Activated CD8-positive, alpha-beta memory T cell treated with anti-CD3 and anti-CD28 coated beads for 1 hour (primary cell): ENCODE results near the gene FBXL19.
"Not testable (repeated sequence)": the region's sequence is repeated elsewhere in the genome, so short reads cannot be mapped to it uniquely, and the experiment has no call there.

ENCODE experiments used
- DNase-seq, 2 donors: peaks; one replicate each; pipeline ENCODE4 v3.0.0-alpha.2; 2020; ENCODE audit warnings: low read depth in 1 of 2; ENCODE audit errors: extremely low read depth in 1 of 2

The FBXL19 gene

GRCh38 chr16:30921748-30922419 lies 1.5 kb upstream of the FBXL19 start:
- peak; percentile 74 to 79 for DNase-seq

- peak; percentile 96 to 98 for DNase-seq
Observed at GRCh38 chr16:30922420-30922959, 882 bp upstream of the FBXL19 start.

DNA sequence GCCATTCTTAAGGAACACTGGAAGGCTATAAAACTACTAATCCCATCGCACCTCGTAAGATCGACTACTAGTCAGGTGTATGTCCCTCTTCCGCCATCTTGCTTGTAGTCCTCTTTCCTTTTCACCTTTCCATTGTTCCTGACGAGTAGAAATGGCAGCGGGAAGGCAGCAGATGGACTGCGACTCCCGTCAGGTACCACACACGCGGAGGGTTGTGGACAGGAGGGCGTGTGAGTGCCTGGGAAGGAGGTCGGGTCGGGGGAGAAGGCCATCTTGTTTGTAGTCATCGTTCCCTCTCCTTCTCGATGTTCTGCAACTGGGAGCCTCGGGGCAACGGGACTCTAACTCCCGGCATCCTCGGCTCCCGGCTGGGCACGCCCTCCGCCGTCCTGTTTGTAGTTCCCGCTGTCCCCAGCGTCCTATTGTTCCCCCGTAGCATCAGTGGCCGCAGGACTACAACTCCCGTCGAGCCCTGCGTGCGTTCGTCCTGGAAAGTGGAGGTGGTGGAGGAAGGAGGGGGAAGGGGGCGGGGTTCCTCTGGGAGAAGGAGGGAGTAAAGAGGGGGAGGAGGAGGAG lies 324 bp upstream of the FBXL19 start:
- peak; percentile 86 to 92 for DNase-seq

DNA sequence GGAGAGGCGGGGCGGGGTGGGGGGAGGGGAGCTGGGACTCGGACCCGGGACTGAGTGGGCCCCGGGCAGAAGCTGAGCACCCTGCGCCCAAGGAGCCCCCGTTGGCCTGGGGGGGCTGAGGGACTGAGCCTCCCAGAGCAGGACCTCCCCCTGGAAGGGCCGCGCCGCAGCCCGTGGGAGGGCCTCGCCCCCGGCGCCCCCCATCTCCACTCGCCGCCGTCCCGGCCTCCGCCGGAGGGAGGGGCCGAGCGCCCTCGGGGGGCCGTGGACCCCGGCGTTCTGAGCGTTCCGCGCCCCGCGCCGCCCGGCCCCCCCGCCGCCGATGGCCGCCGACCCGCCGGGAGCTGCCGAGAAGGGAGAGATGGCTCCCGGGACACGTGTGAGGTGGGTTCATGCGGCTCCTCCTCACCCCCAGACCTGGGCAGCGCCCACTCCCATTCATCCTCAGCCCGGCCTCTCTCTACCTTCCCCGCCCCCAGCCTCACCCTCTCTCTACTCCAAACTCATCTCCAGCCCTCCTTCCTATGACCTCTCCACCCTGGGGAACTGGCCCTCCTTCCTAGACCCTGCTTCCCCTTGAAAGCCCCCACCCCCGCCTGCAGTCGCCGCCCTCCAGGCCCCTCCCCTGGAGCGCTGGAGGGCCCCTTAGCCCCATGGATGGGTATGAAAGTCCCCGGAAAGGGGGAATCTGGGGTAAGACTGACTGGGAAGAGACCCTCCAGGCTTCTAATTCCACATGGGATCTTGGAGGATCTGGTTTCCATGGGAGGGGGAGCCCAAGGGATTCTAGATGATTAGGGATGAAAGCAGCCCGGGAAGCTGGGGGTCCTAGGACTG lies 922 bp downstream of the FBXL19 start:
- DNase-seq: no peak

DNA sequence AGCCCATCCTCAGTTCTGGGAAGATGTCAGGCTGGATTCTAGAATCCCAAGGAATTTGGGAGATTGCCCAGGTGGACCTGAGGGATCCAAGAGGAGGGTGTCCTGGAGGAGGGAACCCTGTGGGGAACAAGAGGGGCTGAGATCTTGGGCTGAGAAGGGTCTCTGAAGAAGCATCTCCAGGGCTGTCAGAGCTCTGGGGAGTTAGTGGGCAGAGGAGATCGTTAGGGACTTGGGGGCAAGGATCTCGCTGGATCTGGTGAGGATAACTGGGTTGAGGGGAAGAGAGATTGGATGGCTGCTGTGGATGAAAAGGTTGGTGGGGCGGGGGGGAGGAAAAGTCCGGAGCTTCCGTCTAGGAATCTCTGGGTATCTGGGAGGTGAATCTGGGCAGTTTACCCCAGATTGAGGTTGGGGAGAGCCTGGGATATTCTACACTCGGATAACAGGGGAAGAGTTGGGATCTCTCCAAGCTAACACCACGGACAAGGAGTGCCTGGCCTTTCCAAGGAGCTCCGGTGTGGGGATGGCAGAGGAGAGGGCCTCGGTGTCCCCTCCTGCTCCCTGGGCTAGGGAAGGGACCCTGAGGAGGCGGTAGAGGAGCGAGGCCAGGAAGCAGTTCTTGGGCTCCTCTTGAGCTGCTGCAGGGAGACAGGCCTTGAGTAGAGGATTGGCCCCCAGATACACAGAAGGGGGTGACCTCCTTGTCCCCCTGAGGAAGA lies 1.7 kb downstream of the FBXL19 start:
- DNase-seq: no peak

GRCh38 chr16:30925632-30925987 lies 2.2 kb downstream of the FBXL19 start:
- no peak for DNase-seq

- no peak for DNase-seq
Observed at GRCh38 chr16:30925995-30926811, 2.8 kb downstream of the FBXL19 start.

DNA sequence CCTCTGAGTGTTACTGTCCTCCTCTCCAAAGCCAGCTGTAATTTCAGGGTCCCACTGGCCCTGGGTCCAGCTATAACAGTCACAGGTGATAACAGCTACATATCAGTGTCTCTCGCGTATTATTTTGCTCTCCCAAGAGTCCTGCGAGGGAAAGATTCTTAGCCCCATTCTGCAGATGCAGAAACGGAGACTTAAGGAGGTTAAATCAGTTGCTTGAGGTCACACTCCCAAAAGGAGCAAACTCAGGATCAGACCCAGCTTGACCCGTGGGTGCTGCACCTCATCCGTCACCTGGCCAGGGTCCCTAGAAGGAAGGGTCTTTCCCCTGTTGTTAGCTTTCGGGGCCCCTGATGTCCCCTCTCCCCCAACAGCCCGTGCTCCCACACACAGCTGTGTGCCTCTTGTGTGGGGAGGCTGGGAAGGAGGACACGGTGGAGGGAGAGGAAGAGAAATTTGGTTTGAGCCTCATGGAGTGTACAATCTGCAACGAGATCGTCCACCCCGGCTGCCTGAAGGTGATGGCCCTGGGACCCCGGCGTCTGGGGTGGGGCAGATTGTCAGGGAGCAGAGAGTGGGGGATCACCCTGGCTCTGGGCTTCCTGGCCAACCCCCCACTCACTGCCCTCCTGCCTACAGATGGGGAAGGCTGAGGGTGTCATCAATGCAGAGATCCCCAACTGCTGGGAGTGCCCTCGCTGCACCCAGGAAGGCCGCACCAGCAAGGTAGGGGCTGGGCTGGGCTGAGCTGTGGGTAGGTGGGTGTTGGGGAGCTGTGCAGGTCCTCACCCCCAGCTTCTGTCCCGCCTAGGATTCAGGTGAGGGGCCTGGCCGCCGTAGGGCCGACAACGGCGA lies 3.8 kb downstream of the FBXL19 start:
- DNase-seq: no peak

DNA sequence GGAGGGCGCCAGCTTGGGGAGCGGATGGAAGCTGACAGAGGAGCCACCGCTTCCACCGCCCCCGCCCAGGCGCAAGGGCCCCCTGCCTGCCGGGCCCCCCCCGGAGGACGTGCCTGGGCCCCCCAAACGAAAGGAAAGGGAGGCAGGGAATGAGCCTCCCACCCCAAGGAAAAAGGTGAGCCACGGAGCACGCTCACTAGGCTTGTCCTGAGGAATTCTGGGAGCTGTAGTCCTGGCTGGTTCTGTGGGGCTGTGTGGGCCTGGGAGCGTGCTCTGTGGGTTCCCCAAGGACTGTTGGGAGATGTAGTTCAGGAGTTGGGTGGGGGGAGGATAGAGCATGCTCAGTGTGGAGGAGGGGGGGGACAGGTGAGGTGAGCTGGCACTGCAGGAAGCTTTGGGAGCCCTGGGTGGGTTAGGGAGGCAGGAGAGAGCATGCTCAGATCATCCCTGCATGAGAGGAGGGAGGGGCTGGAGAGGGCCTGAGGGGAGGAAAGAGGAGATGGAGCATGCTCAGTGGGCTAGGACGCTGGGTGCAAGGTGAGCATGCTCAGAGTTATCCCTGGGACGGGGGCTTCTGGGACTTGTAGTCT lies 4.5 kb downstream of the FBXL19 start:
- DNase-seq: no peak

DNA sequence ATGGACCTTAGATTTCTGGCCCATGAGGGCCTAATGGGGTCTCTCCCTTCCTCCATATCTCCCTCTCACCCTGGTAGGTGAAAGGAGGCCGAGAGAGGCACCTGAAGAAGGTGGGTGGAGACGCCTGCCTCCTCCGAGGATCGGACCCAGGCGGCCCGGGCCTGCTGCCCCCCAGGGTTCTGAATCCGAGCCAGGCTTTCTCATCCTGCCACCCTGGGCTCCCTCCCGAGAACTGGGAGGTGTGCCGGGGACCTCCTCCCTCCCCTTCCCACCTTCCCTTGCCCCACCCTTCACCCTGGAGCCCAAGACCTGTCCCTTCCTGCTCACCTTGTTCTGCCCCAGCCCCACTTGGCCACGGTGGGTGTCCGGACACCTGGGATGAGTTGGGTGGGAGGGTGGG lies 5.0 kb downstream of the FBXL19 start:
- no peak for DNase-seq

DNA sequence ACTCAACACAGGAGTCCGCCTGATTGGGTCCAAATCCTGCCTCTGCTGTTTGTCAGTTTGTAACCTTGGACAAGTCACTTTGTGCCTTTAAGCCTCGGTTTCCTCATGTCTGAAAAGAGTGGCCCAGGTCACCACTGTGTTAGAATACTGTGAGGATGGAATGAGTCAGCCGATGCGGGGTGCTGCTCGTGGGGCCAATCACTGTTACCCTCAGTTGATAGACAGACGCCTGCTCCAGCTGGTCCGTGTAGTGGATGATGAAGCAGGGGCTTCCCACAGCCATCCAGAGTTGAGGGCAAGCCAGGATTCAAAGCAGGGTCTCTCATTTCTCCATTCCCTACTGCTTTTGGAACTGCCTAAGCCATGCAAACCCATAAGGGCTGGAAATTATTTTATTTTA lies 5.8 kb downstream of the FBXL19 start:
- no peak for DNase-seq

DNA sequence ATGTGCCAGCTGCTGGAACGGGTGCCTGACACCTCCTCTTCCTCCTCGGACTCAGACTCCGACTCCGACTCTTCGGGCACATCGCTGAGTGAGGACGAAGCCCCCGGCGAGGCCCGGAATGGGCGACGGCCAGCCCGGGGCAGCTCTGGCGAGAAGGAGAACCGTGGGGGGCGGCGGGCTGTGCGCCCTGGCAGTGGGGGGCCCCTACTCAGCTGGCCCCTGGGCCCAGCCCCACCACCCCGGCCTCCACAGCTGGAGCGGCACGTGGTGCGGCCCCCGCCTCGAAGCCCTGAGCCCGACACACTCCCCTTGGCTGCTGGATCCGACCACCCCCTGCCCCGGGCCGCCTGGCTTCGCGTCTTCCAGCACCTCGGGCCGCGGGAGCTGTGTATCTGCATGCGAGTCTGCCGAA lies 6.8 kb downstream of the FBXL19 start:
- DNase-seq: no peak

- DNase-seq: no peak
Observed at GRCh38 chr16:30931068-30931650, 7.8 kb downstream of the FBXL19 start.

- DNase-seq: no peak
Observed at GRCh38 chr16:30934827-30935557, 11.6 kb downstream of the FBXL19 start.

- no peak for DNase-seq
Observed at GRCh38 chr16:30937692-30938091, 14.3 kb downstream of the FBXL19 start.

DNA sequence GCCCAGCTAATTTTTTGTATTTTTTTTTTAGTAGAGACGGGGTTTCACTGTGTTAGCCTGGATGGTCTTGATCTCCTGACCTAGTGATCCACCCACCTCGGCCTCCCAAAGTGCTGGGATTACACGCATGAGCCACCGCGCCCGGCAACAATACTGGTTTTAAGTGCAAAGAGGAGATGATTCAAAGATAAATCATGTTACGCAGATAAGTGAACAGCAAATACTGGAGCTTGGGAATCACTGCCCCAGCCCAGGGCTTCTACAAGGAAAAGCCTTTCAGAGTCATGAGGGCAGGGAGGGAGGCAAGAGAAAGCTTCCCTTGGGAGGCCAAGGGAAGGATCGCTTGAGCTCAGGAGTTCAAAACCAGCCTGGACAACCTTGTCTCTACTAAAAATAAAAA lies 16.2 kb downstream of the FBXL19 start:
- DNase-seq: not testable (repeated sequence)

- DNase-seq: peak; percentile 21 to 42
Observed at GRCh38 chr16:30941600-30942425, 18.4 kb downstream of the FBXL19 start.
